Measurements from ENCODE around the gene FAM209B. TPM values are rescaled to one million over a fixed set of nuclear protein-coding genes. Genes with fewer than 3 reads are reported as not detected.

The FAM209B gene
- total RNA-seq, 3 donors from 2014 or later (not counting 1 experiment from before 2014, with no cell fraction given): 2.0 to 3.3 (median 3.1) TPM

GRCh38 chr20:56581701-56582100 lies 48.7 kb downstream of the FAM209B start:
- Histone ChIP-seq H3K4me3 (ENCODE audit: low read length) (no peak overlapping the region), H3K27me3 (ENCODE audit: control insufficient read depth, insufficient read depth, low read length) (no peaks in the 10 kb centered on the region), H3K36me3 (ENCODE audit: control insufficient read depth, insufficient read depth, low read length) (no peaks in the 10 kb centered on the region), H3K9me3 (ENCODE audit: control insufficient read depth, insufficient read depth, low read length) (no peaks in the 10 kb centered on the region), H3K27ac (ENCODE audit: low read length) (no peak overlapping the region), H3K4me1 (ENCODE audit: control insufficient read depth, insufficient read depth, low read length) (no peaks in the 10 kb centered on the region)
- ATAC-seq: no peak
- peaks cover 0 to 2% of the 10 kb centered on the region in 2 donors for H3K27me3 Mint-ChIP-seq (ENCODE audit: low read depth in 2 of 2)
- no peaks in the 10 kb centered on the region for H3K4me1 Mint-ChIP-seq
- WGBS (ENCODE audit: insufficient coverage): 77% methylated on average over 2 of the region's 2 CpGs
- no peaks in the 10 kb centered on the region for H3K9me3 Mint-ChIP-seq
- H3K27ac Mint-ChIP-seq: no peak overlapping the region
- DNase-seq: no peak
- no peaks in the 10 kb centered on the region for H3K36me3 Mint-ChIP-seq
- H3K4me3 Mint-ChIP-seq: no peak overlapping the region
- intact Hi-C loops (cut with micrococcal nuclease): no loop called here
- no peak for TF ChIP-seq CTCF (IDR thresholded peaks at IDR 0.05)

DNA sequence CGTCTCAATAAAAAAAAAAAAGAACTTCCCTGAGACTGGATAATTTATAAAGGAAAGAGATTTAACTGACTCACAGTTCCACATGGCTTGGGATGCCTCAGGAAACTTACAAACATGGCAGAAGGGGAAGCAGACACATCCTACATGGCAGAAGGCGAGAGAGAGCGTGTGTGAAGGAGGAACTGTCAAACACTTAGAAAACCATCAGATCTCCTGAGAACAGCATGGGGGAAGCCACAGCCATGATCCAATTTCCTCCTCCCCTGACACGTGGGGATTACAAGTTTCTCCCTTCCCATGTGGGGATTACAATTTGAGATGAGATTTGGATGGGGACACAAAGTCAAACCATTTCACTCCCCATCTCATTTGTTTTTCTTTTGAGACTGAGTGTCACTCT lies 49.5 kb downstream of the FAM209B start:
- ATAC-seq: no peak
- Histone ChIP-seq H3K36me3 (ENCODE audit: control insufficient read depth, insufficient read depth, low read length) (no peaks in the 10 kb centered on the region), H3K27ac (ENCODE audit: low read length) (no peak overlapping the region), H3K9me3 (ENCODE audit: control insufficient read depth, insufficient read depth, low read length) (no peaks in the 10 kb centered on the region), H3K4me3 (ENCODE audit: low read length) (no peak overlapping the region), H3K27me3 (ENCODE audit: control insufficient read depth, insufficient read depth, low read length) (no peaks in the 10 kb centered on the region), H3K4me1 (ENCODE audit: control insufficient read depth, insufficient read depth, low read length) (no peaks in the 10 kb centered on the region)
- Mint-ChIP-seq H3K36me3 (no peaks in the 10 kb centered on the region), H3K4me1 (no peaks in the 10 kb centered on the region), H3K4me3 (no peak overlapping the region), H3K27me3 (ENCODE audit: low read depth in 2 of 2) (peaks cover 0 to 2% of the 10 kb centered on the region in 2 donors), H3K9me3 (no peaks in the 10 kb centered on the region), H3K27ac (no peak overlapping the region)
- WGBS (ENCODE audit: insufficient coverage): 12% methylated on average over 2 of the region's 4 CpGs
- intact Hi-C loops (cut with micrococcal nuclease): no loop called here
- TF ChIP-seq CTCF (IDR thresholded peaks at IDR 0.05): no peak
- no peak for DNase-seq

DNA sequence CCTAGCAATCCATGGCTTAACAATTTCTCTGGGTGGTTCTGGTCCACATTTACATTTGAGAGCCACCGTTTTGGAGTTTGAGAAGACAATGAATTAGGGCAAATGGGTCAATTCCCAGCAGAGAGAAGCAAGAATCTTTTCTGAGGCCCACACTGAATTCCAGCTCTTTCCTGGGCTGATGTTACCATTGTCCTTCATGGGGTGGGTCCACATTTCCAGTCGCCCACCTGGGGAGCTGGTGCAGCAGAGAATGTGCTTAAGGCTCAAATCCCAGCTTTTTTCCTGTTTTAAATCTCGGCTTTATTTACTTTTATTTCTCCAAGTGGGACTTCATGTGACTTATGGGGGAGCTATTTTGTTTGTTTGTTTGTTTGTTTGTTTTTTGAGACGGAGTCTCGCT lies 51.9 kb downstream of the FAM209B start:
- Histone ChIP-seq H3K9me3 (ENCODE audit: control insufficient read depth, insufficient read depth, low read length) (no peaks in the 10 kb centered on the region), H3K27me3 (ENCODE audit: control insufficient read depth, insufficient read depth, low read length) (no peaks in the 10 kb centered on the region), H3K4me1 (ENCODE audit: control insufficient read depth, insufficient read depth, low read length) (no peaks in the 10 kb centered on the region), H3K27ac (ENCODE audit: low read length) (no peak overlapping the region), H3K4me3 (ENCODE audit: low read length) (no peak overlapping the region), H3K36me3 (ENCODE audit: control insufficient read depth, insufficient read depth, low read length) (no peaks in the 10 kb centered on the region)
- intact Hi-C loops (cut with micrococcal nuclease): no loop called here
- no peak overlapping the region for H3K27ac Mint-ChIP-seq
- H3K36me3 Mint-ChIP-seq: no peaks in the 10 kb centered on the region
- 87% methylated on average over 5 of the region's 5 CpGs for WGBS (ENCODE audit: insufficient coverage)
- peaks cover 2 to 7% of the 10 kb centered on the region in 2 donors for H3K27me3 Mint-ChIP-seq (ENCODE audit: low read depth in 2 of 2)
- TF ChIP-seq CTCF (IDR thresholded peaks at IDR 0.05): no peak
- ATAC-seq: no peak
- no peaks in the 10 kb centered on the region for H3K4me1 Mint-ChIP-seq
- no peaks in the 10 kb centered on the region for H3K9me3 Mint-ChIP-seq
- H3K4me3 Mint-ChIP-seq: no peak overlapping the region
- no peak for DNase-seq

Other genes with a start within 250 kb of the FAM209B start
- gene FAM210B, start 174.3 kb upstream of the FAM209B start, total RNA-seq: 10 to 100 TPM in 1 of 3 donors, 1 to 10 TPM in 2; 6.4 to 11.5 (median 8.8) TPM
- gene AURKA, start 141.0 kb upstream of the FAM209B start, total RNA-seq: 1 to 10 TPM; 1.5 to 2.9 (median 2.0) TPM
- 10 to 100 TPM; 15.8 to 24.3 (median 18.5) TPM for gene CSTF1, start 140.6 kb upstream of the FAM209B start, total RNA-seq
- 10 to 100 TPM in 2 of 3 donors, 1 to 10 TPM in 1; 9.3 to 13.8 (median 13.4) TPM for gene CASS4, start 121.0 kb upstream of the FAM209B start, total RNA-seq
- 10 to 100 TPM; 81.5 to 89.1 (median 83.4) TPM for gene RTF2, start 64.6 kb upstream of the FAM209B start, total RNA-seq
- gene FAM209A, start 8.5 kb upstream of the FAM209B start, total RNA-seq: 1 to 10 TPM; 4.0 to 5.6 (median 5.4) TPM
- not detected for gene TFAP2C, start 96.1 kb downstream of the FAM209B start, total RNA-seq

Measured in natural killer cell (primary cell).